Tibial nerve (tissue), 3 donors: Measurements from ENCODE around the gene SFRP5.

Source experiments
- CTCF ChIP-seq, 5 experiments: fragments of 200-600 bp in 3 of 5; fragments of 450-650 bp in 2 of 5; sonication (generic) in 3 of 5; IDR thresholded peaks; one replicate each; pipeline ENCODE4 v1.5.1; 2016 to 2019; ENCODE audit warnings: antibody characterized with exemption in 5 of 5, mild to moderate bottlenecking in 3 of 5, moderate library complexity in 2 of 5
- POLR2A ChIP-seq, 2 donors: fragments of 450-650 bp; IDR thresholded peaks; one replicate each; pipeline ENCODE4 v1.6.1; 2017; ENCODE audit warnings: antibody characterized with exemption in 2 of 2, mild to moderate bottlenecking in 2 of 2, moderate library complexity in 2 of 2

- no peak for TF ChIP-seq CTCF (IDR thresholded peaks at IDR 0.05)
- no peak for TF ChIP-seq POLR2A (IDR thresholded peaks at IDR 0.05)
Measured at GRCh38 chr10:97777143-97777542, 5.3 kb upstream of the SFRP5 start.
